Liver (tissue), 9 donors: Measurements from ENCODE around the gene VASP. TPM values are rescaled to one million over a fixed set of nuclear protein-coding genes. Genes with fewer than 3 reads are reported as not detected.

Experiments
- DNase-seq: peaks from one replicate; pipeline ENCODE4 v3.0.0-alpha.2; 2017; ENCODE audit warnings: low spot score
- H3K27ac ChIP-seq, 2 donors: one replicate each; pipeline ENCODE4 v1.7.0; 2013; ENCODE audit warnings: inconsistent platforms in 2 of 2, low read length in 2 of 2, control low read depth in 1 of 2, low read depth in 1 of 2, mild to moderate bottlenecking in 1 of 2
- H3K27me3 ChIP-seq, 4 donors: one replicate each; pipeline versions ENCODE4 v1.6.1 to v1.7.0; 2013; ENCODE audit warnings: low read length in 3 of 4, inconsistent platforms in 1 of 4, mild to moderate bottlenecking in 1 of 4, moderate library complexity in 1 of 4; ENCODE audit not compliant: control insufficient read depth in 4 of 4, insufficient read depth in 4 of 4
- H3K36me3 ChIP-seq, 4 donors: one replicate each; pipeline versions ENCODE4 v1.6.1 to v1.7.0; 2013; ENCODE audit warnings: low read length in 3 of 4, mild to moderate bottlenecking in 3 of 4, low read depth in 1 of 4, moderate library complexity in 1 of 4; ENCODE audit not compliant: control insufficient read depth in 4 of 4, insufficient read depth in 3 of 4
- H3K4me1 ChIP-seq, 4 donors: one replicate each; pipeline versions ENCODE4 v1.6.1 to v1.7.0; 2013; ENCODE audit warnings: low read length in 3 of 4, mild to moderate bottlenecking in 3 of 4, moderate library complexity in 1 of 4; ENCODE audit not compliant: control insufficient read depth in 4 of 4, insufficient read depth in 4 of 4
- H3K4me3 ChIP-seq, 3 donors: one replicate each; pipeline versions ENCODE4 v1.6.1 to v1.7.0; 2013; ENCODE audit warnings: low read length in 3 of 3, control low read depth in 1 of 3, low read depth in 1 of 3, mild to moderate bottlenecking in 1 of 3
- H3K9ac ChIP-seq, 2 donors: one replicate each; pipeline ENCODE4 v1.7.0; 2013; ENCODE audit warnings: low read length in 2 of 2, mild to moderate bottlenecking in 2 of 2, moderate library complexity in 2 of 2, control low read depth in 1 of 2, low read depth in 1 of 2
- H3K9me3 ChIP-seq, 4 donors: one replicate each; pipeline versions ENCODE4 v1.6.1 to v1.7.0; 2013; ENCODE audit warnings: low read length in 3 of 4; ENCODE audit not compliant: control insufficient read depth in 4 of 4
- CTCF ChIP-seq: fragments of 150-350 bp; IDR thresholded peaks from 2 replicates; pipeline ENCODE4 v1.5.1; 2017; ENCODE audit warnings: improper control_type of control experiment, low read depth, low read length; ENCODE audit not compliant: missing input control
- EGR1 ChIP-seq, 2 donors: IDR thresholded peaks; 2 replicates each; pipeline ENCODE4 v1.6.1; 2016 to 2018; ENCODE audit warnings: antibody characterized with exemption in 2 of 2, low read depth in 2 of 2
- FOXA1 ChIP-seq: IDR thresholded peaks from 2 replicates; pipeline ENCODE4 v1.6.1; 2016; ENCODE audit warnings: antibody characterized with exemption
- FOXA2 ChIP-seq: IDR thresholded peaks from 2 replicates; pipeline ENCODE4 v1.6.1; 2016; ENCODE audit warnings: antibody characterized with exemption
- GABPA ChIP-seq, 2 donors: IDR thresholded peaks in 1 of 2; conservative IDR thresholded peaks in 1 of 2; 2 replicates each; pipeline ENCODE4 v1.6.1; 2016; ENCODE audit warnings: antibody characterized with exemption in 2 of 2, mild to moderate bottlenecking in 1 of 2, moderate library complexity in 1 of 2
- HNF4A ChIP-seq, 2 donors: conservative IDR thresholded peaks; 2 replicates each; pipeline ENCODE4 v1.6.1; 2016; ENCODE audit warnings: antibody characterized with exemption in 2 of 2, mild to moderate bottlenecking in 2 of 2
- HNF4G ChIP-seq: IDR thresholded peaks from 2 replicates; pipeline ENCODE4 v1.6.1; 2016; ENCODE audit warnings: antibody characterized with exemption
- JUND ChIP-seq, 2 donors: IDR thresholded peaks; 2 replicates each; pipeline ENCODE4 v1.6.1; 2016; ENCODE audit warnings: antibody characterized with exemption in 2 of 2
- MAX ChIP-seq: IDR thresholded peaks from 2 replicates; pipeline ENCODE4 v1.6.1; 2016; ENCODE audit warnings: antibody characterized with exemption
- NR2F2 ChIP-seq: IDR thresholded peaks from 2 replicates; pipeline ENCODE4 v1.6.1; 2016; ENCODE audit warnings: antibody characterized with exemption
- RAD21 ChIP-seq, 2 donors: IDR thresholded peaks; 2 replicates each; pipeline ENCODE4 v1.6.1; 2016; ENCODE audit warnings: antibody characterized with exemption in 2 of 2, mild to moderate bottlenecking in 2 of 2
- RXRA ChIP-seq, 2 donors: IDR thresholded peaks; 2 replicates each; pipeline ENCODE4 v1.6.1; 2017 to 2018; ENCODE audit warnings: antibody characterized with exemption in 2 of 2, mild to moderate bottlenecking in 1 of 2
- SP1 ChIP-seq: IDR thresholded peaks from 2 replicates; pipeline ENCODE4 v1.6.1; 2018; ENCODE audit warnings: antibody characterized with exemption, mild to moderate bottlenecking
- TAF1 ChIP-seq: conservative IDR thresholded peaks from 2 replicates; pipeline ENCODE4 v1.6.1; 2016; ENCODE audit warnings: antibody characterized with exemption, mild to moderate bottlenecking
- YY1 ChIP-seq: IDR thresholded peaks from 2 replicates; pipeline ENCODE4 v1.6.1; 2016; ENCODE audit warnings: antibody characterized with exemption, mild to moderate bottlenecking
- WGBS: extraction: QIAGEN DNeasy Blood & Tissue Kit; methylation state at CpG from one replicate; pipeline ENCODE4 v1.1.7; 2013; 5-methylcytosine and 5-hydroxymethylcytosine counted together
- polyA plus RNA-seq, 2 donors: library from polyadenylated mRNA; stranded (reverse) in 1 of 2; unstranded in 1 of 2; fragments of 200-250 nt in 1 of 2; fragments of >200 nt in 1 of 2; fragmentation: Nextera tagmentation in 1 of 2; extraction: Ambion mirVana in 1 of 2; gene quantifications; one replicate each; pipeline versions ENCODE4 v1.2.1 to v1.2.3, GENCODE V29; 2013 to 2015
- total RNA-seq, 2 donors: library from RNA; depleted of rRNA; stranded (reverse); fragments of >200 nt; gene quantifications; one replicate each; pipeline ENCODE4 v1.2.3, GENCODE V29; 2014
- TF ChIP-seq, protein P1 (sequence below): IDR thresholded peaks from 2 replicates; pipeline ENCODE4 v1.6.1; 2016; ENCODE audit warnings: antibody characterized with exemption
- TF ChIP-seq, protein P2 (sequence below): IDR thresholded peaks from 2 replicates; pipeline ENCODE4 v1.6.1; 2016; ENCODE audit warnings: antibody characterized with exemption
- donor health status: healthy.
- donor health status: healthy.
- donor health status: healthy.
- donor health status: healthy.
- donor health status: healthy.

The VASP gene
- total and polyA plus RNA-seq, 4 donors: 7.3 to 29.1 (median 22.7) TPM

DNA sequence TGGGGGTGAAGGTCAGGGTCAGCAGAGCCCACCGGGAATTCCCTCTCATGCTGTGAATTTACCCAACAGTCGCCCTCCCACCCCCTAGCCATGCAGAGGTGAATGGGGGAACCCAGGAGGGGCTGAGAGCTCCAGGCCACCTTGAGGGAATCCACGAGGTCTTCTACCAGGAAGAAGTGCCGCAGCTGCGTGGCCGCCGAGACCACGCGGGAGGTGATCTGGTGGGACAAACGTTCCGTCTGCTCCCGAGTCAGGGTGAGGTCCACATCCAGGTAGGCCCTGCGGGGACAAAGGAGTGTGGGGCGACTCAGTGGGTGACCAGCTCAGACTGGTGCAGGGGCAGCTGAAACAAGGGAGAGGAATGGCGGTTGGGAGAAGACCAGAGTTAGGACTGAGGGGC lies 18.6 kb upstream of the VASP start:
- Histone ChIP-seq H3K4me3 (no peak overlapping the region), H3K9ac (no peak overlapping the region), H3K9me3 (no peaks in the 10 kb centered on the region), H3K27ac (no peak overlapping the region), H3K27me3 (no peaks in the 10 kb centered on the region), H3K4me1 (peaks cover 0 to 11% (median 7%) of the 10 kb centered on the region in 4 donors), H3K36me3 (no peaks in the 10 kb centered on the region)
- TF ChIP-seq GABPA (IDR thresholded peaks at IDR 0.05 in 1 of 2, conservative IDR thresholded peaks at IDR 0.05 in 1 of 2) (no peak), FOXA1 (no peak), EGR1 (IDR thresholded peaks at IDR 0.05; ENCODE audit: low read depth in 2 of 2) (no peak), MAX (no peak), FOXA2 (no peak), RAD21 (IDR thresholded peaks at IDR 0.05) (no peak), YY1 (no peak), NR2F2 (no peak), RXRA (IDR thresholded peaks at IDR 0.05) (no peak), HNF4A (conservative IDR thresholded peaks at IDR 0.05) (no peak), CTCF (no peak), JUND (IDR thresholded peaks at IDR 0.05) (no peak), SP1 (no peak), TAF1 (no peak), HNF4G (no peak)
- TF ChIP-seq, protein P1, sequence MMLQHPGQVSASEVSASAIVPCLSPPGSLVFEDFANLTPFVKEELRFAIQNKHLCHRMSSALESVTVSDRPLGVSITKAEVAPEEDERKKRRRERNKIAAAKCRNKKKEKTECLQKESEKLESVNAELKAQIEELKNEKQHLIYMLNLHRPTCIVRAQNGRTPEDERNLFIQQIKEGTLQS: no peak
- TF ChIP-seq, protein P2, sequence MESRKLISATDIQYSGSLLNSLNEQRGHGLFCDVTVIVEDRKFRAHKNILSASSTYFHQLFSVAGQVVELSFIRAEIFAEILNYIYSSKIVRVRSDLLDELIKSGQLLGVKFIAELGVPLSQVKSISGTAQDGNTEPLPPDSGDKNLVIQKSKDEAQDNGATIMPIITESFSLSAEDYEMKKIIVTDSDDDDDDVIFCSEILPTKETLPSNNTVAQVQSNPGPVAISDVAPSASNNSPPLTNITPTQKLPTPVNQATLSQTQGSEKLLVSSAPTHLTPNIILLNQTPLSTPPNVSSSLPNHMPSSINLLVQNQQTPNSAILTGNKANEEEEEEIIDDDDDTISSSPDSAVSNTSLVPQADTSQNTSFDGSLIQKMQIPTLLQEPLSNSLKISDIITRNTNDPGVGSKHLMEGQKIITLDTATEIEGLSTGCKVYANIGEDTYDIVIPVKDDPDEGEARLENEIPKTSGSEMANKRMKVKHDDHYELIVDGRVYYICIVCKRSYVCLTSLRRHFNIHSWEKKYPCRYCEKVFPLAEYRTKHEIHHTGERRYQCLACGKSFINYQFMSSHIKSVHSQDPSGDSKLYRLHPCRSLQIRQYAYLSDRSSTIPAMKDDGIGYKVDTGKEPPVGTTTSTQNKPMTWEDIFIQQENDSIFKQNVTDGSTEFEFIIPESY: no peak
- 90% methylated on average over 15 of the region's 15 CpGs for WGBS
- DNase-seq: no peak

DNA sequence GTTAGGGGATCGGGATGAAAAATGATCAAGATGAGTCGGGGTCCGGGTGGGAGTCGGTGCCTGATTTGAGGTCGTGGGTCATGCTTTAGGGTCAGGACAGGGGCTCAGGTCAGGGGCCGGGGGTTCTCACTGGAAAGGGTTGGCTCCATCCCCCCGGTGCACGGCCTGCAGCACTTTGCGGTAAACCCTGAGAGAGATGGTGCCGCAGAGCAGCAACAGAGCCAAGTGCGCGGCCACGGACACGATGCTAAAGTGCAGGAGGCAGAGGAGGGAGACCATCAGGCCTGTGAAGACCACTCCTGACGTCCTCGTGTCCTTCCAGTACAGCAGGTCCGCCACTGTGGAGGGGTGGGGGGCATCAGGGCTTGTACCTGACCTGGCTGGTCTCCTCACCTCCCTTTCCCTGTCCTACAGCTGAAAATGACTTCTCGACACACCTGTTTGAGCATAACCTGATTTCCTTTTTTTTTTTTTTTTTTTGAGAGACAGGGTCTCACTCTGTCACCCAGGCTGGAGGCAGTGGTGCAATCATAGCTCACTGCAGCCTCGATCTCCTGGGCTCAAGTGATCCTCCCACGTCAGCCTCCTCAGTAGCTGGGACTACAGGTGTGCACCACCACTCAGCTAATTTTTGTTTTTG lies 17.9 kb upstream of the VASP start:
- Histone ChIP-seq H3K4me3 (no peak overlapping the region), H3K4me1 (peaks cover 0 to 11% (median 7%) of the 10 kb centered on the region in 4 donors), H3K27ac (no peak overlapping the region), H3K9me3 (no peaks in the 10 kb centered on the region), H3K27me3 (no peaks in the 10 kb centered on the region), H3K36me3 (no peaks in the 10 kb centered on the region), H3K9ac (no peak overlapping the region)
- WGBS: 90% methylated on average over 20 of the region's 20 CpGs
- TF ChIP-seq FOXA2: no peak
- DNase-seq: no peak
